GM15510 (cell line): ENCODE measurements around the gene GPC5.

Experiments
- POLR2A ChIP-seq: IDR thresholded peaks from 3 replicates; pipeline ENCODE4 v1.6.1; 2011; ENCODE audit warnings: borderline replicate concordance; ENCODE audit not compliant: insufficient read length; ENCODE audit errors: extremely low read depth

The GPC5 gene

DNA sequence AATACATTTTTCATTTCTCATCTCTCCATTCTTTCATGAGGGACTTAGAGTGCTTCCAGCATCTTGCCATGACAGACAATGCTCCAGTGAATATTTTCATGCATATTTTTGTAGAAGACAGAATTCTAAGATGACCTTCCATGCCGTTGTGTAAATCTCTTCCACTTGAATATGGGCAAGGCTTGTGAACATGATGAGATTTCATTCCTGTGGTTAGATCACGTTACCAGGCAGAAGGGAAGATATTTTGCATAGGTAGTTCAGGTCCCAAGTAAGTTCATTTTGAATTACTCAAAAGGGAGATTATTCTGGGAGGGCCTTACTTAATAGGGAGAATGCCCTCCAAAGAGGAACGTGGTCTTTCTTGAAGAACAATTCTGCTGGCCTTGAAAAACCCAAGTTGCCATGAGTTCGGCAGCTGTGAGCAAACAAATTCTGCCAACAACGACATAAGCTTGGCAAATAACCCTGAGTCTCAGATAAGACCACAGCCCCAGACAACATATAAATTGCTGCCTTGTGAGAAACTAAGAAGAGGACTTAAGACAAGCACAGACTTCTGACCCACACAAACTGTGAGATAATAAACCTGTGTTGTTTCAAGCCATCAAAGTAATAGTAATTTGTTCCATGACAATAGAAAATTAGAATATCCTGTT, 1427.6 kb downstream of the GPC5 start:
- TF ChIP-seq POLR2A, result no peak

DNA sequence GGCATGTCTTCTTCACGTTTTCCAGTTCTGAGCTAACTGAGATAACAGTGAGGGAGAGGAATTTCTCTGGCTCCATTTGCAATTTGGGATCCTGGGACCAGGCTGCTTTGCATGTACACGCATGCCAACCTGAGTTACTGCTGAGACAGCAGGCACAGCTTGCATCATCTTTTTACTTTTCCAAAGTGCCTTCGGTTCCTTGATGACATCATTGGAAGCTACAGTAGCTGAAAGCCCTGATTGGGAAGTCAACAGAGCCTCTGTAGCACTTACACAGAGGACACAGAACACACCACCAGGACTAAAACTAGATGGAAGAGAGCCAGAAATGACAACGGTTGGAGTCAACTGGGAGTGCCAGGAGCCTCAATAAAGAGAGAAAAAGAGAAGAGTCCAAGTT, 1429.1 kb downstream of the GPC5 start:
- TF ChIP-seq POLR2A, result no peak

DNA sequence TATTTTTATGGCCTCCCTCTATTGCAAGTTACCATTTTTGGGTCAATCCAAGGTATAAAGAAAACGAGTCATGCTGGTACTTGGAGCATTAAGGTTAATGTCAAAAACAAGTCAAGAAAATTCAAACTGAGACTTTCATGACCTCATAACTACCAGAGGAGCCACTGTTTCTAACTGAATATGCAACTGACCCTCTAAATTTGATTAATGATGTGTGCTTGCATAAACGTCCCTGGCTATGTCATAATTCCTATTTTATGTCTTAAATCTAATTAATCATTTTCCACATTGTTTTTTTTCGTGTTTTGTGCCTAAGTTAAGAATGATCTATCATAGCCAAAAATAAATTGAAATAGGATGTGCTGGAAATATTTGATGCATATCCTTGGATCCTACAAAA, 1431.5 kb downstream of the GPC5 start:
- no peak for TF ChIP-seq POLR2A

DNA sequence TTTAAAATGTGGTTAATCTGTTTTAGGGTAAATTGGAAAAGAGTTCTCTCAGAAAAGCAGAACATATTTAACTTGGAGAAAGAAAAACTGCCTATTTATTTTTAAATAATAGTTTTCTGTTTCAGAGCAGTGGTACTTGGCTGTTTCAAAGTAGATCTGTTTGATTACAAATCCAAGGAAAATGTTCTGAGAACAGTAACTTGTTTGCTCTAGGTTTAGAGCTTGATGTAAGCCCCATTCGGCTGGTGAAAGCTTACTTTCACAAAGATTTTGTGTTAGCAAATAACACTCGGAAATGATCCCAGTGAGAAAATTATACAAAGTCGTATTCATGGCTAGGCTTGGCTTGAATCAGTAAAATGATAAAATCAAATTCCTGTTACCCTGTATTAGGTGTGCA, 1432.4 kb downstream of the GPC5 start:
- no peak for TF ChIP-seq POLR2A

DNA sequence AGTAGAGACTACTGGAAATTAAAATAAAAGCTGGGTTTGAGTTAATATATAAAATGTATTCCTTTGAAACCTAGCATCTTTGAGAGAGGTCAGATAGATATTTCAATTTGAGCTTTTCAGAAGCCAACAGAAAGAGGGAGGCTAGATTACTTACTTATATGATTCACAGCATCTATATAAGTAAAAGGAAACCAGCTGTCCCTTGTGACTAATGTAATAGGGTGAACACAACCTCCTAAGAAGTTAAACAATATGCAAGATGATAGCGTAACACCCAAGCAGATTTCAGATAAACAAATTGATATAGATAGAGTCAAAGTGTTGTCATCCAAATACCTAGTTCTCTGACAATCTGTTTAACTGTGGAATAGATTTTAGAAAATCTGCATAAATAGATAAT, 1434.7 kb downstream of the GPC5 start:
- TF ChIP-seq POLR2A, result no peak

DNA sequence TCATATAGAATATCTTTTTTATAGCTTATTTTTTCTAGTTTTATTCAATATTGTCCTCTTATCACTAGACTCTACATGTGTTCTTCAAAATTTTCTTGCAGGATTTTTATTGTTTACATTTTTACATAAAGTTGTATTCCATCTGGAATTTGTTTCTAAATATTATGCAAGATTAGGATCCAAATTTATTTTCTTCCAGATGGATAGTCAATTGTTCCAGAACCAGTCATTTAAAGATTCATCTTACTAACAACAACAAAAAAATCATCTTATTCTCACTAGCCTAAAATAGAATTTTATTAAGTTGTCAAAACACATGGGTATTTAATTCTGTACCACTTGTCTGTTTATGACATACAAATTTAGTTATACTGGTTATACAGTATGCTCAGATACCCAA, 1437.8 kb downstream of the GPC5 start:
- TF ChIP-seq POLR2A, result no peak

DNA sequence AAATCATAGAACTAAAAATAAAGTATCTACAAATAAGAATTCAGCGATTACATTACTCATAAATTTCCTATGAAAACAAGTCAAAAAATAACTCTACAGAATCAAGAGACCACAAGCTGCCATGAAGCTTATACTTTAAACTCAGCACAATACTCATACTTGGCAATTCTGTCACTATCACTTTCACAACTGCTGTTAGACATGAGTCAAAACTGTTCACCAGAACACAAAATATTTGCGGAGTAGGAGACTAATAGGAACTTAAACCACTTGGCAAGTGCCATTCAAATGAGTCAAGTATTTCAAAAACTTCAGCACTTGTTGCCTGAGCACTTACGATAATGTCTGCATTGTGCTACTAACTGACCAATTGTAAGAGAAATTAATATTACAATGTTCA, 1440.4 kb downstream of the GPC5 start:
- TF ChIP-seq POLR2A, result no peak

DNA sequence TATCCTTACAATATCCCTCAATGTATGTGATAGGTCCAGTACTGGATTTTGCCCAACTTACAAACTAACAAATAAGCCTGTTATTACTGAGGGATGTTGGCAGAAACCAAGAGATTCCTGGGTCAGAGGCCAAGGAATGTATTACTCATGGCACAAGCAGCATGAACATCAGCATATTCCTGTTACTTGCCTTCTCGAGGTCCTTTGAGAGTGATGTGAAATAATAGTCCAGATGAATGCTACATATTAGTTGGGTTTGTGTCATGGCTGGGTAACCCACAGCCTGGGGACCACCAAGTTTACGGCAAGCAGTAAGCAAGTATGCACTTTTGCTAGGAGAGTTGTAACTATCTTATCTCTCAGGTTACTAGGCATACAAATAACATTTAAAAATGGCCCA, 1443.7 kb downstream of the GPC5 start:
- TF ChIP-seq POLR2A, result no peak

DNA sequence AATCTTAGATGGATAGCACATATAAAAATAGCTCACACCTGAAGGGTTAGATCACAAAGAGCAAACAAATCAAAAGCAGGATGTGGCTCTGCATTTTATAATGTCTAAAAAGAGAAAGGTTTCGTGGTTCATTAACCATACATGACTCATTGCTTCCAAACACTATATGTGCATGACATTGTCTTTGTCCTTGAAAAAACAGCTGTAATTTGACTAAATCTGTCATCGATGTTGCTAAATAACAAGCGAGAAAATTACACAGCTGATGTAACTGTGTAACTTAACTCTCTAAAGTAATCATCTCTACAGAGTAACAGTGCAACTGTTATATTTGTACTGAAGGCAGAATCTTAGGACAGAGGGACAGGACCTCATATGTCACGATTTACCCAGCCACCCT, 1445.1 kb downstream of the GPC5 start:
- TF ChIP-seq POLR2A, result no peak

DNA sequence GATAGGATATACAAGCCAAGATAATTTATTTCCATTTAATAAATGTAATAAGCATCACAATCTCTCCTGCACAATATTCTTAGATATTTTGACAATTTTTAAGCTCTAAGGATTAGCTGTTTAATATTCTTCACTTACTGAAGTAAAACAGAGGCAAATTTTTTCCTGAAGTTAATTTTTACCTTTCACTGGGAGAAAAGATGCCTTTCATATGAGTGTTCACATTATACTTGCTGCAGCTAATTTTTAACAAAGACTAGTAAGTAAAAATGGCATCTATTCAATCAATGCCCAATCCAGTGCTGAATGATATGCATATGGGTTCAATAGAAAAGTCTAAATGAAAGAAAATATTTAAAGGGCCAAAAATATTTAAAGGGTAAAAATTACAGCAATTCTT, 1451.0 kb downstream of the GPC5 start:
- no peak for TF ChIP-seq POLR2A

DNA sequence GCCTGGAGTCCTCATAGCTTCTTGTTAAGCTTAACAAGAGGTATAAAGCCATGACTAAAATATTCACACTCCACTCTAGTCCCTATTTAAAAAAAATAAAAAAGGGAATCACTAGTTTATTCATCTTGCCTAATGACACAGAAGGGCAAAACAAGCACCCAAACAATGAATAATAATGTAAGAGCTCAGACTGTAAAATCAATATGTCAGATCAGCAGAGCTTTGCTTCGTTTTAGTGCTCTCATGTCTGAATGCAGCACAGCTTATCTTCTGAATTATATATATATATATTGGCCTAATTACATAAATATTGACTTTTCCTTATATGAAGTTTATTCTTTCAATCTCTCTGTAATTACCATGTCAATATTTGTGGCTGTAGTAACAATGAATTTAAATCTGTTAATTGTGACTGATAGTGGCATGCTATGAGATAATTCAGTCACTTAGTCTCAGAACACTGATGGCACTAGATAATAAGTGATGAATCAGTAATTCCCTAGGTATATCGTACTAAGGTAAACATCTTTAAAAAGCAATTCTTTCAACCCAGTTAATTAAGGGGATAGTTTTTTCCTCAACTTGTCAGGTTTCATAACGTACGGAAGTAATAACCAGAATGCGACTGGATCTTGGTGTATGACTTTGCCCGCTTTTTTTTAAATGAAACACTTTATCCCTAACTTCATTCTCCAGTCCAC, 1466.3 kb downstream of the GPC5 start:
- no peak for TF ChIP-seq POLR2A

DNA sequence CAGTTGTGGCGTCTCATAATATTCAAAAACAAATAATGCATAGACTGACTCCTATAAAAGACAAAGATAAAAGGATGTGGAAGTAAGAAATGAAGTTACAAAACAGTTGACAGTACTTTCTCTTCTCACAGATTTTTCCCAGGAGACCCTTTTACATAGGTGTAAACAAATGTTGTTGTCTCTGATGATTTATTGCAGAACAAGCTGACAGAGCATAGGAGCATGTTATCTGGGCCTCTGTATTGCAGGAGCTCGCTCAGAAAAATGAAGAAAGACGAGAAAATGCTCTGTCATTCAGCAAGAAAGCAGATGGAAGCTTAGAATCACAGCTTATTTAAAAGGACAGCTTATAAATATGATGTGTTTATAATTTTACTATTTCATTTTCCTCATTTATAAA, 1474.6 kb downstream of the GPC5 start:
- TF ChIP-seq POLR2A, result no peak

DNA sequence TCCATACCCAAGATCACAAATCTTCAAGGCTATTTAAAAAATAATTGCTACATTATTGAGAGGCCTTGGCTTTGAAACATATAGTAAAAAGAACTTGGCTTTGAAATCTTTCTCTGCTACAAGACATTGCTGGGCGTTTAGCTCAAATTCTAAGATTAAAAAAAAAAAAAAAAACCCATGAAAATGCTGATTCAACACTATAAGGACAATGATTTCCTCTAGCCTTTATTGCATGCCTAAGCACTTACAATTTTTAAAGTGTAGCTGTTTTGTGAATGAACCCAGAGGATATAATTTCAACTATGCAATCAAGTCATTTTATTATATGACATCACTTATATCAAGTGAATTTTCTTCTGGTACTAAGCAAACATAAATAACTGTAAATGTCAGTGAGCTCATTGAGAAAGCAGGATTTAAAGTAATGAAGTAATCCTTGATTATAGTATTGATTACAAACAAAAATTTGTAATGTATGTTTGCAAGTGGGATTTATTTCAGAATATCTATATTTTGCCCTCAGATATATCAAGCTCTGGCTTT, 1488.2 kb downstream of the GPC5 start:
- TF ChIP-seq POLR2A, result no peak

DNA sequence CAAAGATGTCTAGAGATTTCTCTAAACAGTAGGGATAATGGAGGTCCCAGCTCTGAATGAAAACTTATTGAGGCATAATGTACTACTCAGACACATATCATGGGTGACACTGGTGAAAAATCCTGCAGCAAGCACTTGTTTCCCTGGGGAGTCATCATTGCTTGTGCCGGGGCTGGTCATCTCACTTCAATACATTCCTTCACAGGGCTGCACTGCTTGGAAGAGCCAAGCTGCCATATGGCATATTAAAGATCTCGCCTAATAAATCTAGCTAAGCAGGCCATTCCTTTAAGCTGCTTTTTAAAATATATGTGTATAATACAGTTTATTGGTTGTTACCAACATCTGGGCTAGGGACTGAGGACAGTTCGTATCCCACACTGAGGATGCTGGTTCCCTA, 1496.0 kb downstream of the GPC5 start:
- TF ChIP-seq POLR2A, result no peak

DNA sequence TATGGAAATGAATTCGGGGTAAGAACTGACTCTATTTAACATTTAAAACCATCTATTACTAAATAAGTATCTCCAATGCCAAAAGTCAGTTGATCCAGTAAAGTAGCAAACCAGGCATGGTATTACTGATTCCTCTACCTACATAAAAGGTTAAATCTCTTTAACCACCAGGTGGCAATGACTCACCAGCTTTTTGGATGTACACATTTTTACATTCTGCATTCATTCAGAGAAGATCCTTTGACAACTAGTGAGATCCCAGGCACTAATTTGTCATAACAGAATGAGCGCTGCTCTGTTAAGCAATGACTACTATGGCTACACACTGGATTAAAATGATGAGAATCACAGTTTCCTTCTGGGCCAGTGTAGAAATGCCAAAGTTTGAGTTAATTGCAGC, 1498.4 kb downstream of the GPC5 start:
- TF ChIP-seq POLR2A, result no peak

DNA sequence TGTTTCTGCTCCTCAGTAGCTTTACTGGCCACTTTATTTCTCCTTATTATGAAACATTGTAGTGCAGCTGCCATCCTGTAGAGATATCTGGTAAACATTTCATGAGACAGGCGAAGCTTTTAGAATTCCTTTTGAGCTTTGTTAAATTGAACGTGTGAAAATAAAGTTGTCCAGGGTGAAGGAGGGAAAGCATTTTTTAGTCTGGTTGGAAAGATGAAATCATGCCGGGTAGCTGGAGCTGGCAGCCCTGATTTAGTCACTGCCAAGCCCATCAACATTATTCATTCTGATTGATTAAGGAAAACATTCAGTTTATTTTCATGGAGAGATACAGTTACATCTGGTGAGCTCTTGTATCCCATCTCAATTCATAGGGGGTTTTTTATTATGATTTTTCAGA, 1502.0 kb downstream of the GPC5 start:
- no peak for TF ChIP-seq POLR2A
